CD14-positive monocyte (primary cell): ENCODE measurements around the gene MEGF6. TPM values are rescaled to one million over a fixed set of nuclear protein-coding genes. Genes with fewer than 3 reads are reported as not detected.
A peak's percentile ranks its signal among the peaks of the same experiment; 100 is the strongest.

Experiments used
- DNase-seq, 3 donors: peaks; one replicate each; pipeline ENCODE4 v3.0.0-alpha.2; 2011 to 2022
- H2AFZ ChIP-seq: 2 replicates; pipeline ENCODE4 v1.6.0; 2012; ENCODE audit warnings: mild to moderate bottlenecking, low read depth, low read length, inconsistent platforms; ENCODE audit not compliant: insufficient read depth, poor library complexity, severe bottlenecking
- H3K27ac ChIP-seq, 2 donors: 1 replicate in 1 of 2; 2 replicates in 1 of 2; pipeline ENCODE4 v1.5.1; 2012 to 2013; ENCODE audit warnings: low read length in 2 of 2, control low read depth in 1 of 2, inconsistent platforms in 1 of 2, low read depth in 1 of 2, mild to moderate bottlenecking in 1 of 2
- H3K27me3 ChIP-seq, 2 donors: one replicate each; pipeline versions ENCODE4 v1.6.0 to v1.6.1; 2011 to 2013; ENCODE audit warnings: low read length in 2 of 2; ENCODE audit not compliant: control insufficient read depth in 2 of 2, insufficient read depth in 2 of 2
- H3K36me3 ChIP-seq, 2 donors: replicated peaks in 1 of 2; 1 replicate in 1 of 2; 2 replicates in 1 of 2; pipeline versions ENCODE4 v1.5.1 to v1.6.1; 2012 to 2013; ENCODE audit warnings: low read length in 2 of 2, control low read depth in 1 of 2, inconsistent platforms in 1 of 2, mild to moderate bottlenecking in 1 of 2; ENCODE audit not compliant: insufficient read depth in 2 of 2, control insufficient read depth in 1 of 2
- H3K4me1 ChIP-seq, 2 donors: 1 replicate in 1 of 2; 2 replicates in 1 of 2; pipeline versions ENCODE4 v1.5.1 to v1.6.1; 2012 to 2013; ENCODE audit warnings: low read length in 2 of 2, control low read depth in 1 of 2, inconsistent platforms in 1 of 2, mild to moderate bottlenecking in 1 of 2, moderate library complexity in 1 of 2; ENCODE audit not compliant: insufficient read depth in 2 of 2, control insufficient read depth in 1 of 2
- H3K4me2 ChIP-seq: replicated peaks from 2 replicates; pipeline ENCODE3; 2012; ENCODE audit warnings: low read length, moderate library complexity, mild to moderate bottlenecking; ENCODE audit not compliant: poor library complexity, severe bottlenecking; ENCODE audit errors: extremely low read depth
- H3K4me3 ChIP-seq, 3 experiments: fragments of 200-600 bp in 1 of 3; sonication (generic) in 1 of 3; replicated peaks in 1 of 3; 1 replicate in 2 of 3; 2 replicates in 1 of 3; pipeline ENCODE4 v1.5.1; 2011 to 2013; ENCODE audit warnings: low read length in 3 of 3, mild to moderate bottlenecking in 3 of 3, control low read depth in 2 of 3, low read depth in 2 of 3, inconsistent platforms in 1 of 3, moderate library complexity in 1 of 3
- H3K79me2 ChIP-seq: 2 replicates; pipeline ENCODE4 v1.6.0; 2012; ENCODE audit warnings: mild to moderate bottlenecking, control low read depth, inconsistent platforms, low read length, moderate library complexity; ENCODE audit not compliant: insufficient read depth
- H3K9ac ChIP-seq: 2 replicates; pipeline ENCODE4 v1.6.0; 2017; ENCODE audit warnings: low read length, mild to moderate bottlenecking; ENCODE audit not compliant: insufficient read depth, poor library complexity, severe bottlenecking
- H3K9me3 ChIP-seq, 2 donors: replicated peaks in 1 of 2; 1 replicate in 1 of 2; 2 replicates in 1 of 2; pipeline versions ENCODE4 v1.5.1 to v1.6.1; 2012 to 2013; ENCODE audit warnings: low read length in 2 of 2, control low read depth in 1 of 2; ENCODE audit not compliant: control insufficient read depth in 1 of 2, insufficient read depth in 1 of 2
- H4K20me1 ChIP-seq: 2 replicates; pipeline ENCODE4 v1.6.0; 2012; ENCODE audit warnings: mild to moderate bottlenecking, low read length, control low read depth, moderate library complexity; ENCODE audit not compliant: insufficient read depth
- H3K27ac Mint-ChIP-seq, 7 donors: one replicate each; pipeline ENCODE4 v1.8.0; 2020; ENCODE audit warnings: mild to moderate bottlenecking in 7 of 7, mixed read lengths in 7 of 7, moderate library complexity in 6 of 7, inconsistent platforms in 2 of 7
- H3K27me3 Mint-ChIP-seq, 3 donors: one replicate each; pipeline ENCODE4 v1.8.0; 2021 to 2022; ENCODE audit warnings: low read depth in 3 of 3, mild to moderate bottlenecking in 3 of 3, mixed read lengths in 3 of 3, moderate library complexity in 3 of 3, inconsistent platforms in 1 of 3
- H3K36me3 Mint-ChIP-seq, 2 donors: one replicate each; pipeline ENCODE4 v1.8.0; 2020; ENCODE audit warnings: mixed read lengths in 2 of 2, inconsistent platforms in 1 of 2, mild to moderate bottlenecking in 1 of 2
- H3K4me1 Mint-ChIP-seq: one replicate; pipeline ENCODE4 v1.8.0; 2020; ENCODE audit warnings: mild to moderate bottlenecking, mixed read lengths
- H3K4me3 Mint-ChIP-seq, 2 donors: one replicate each; pipeline ENCODE4 v1.8.0; 2020; ENCODE audit warnings: mild to moderate bottlenecking in 2 of 2, mixed read lengths in 2 of 2, moderate library complexity in 1 of 2
- H3K9me3 Mint-ChIP-seq, 7 donors: one replicate each; pipeline ENCODE4 v1.8.0; 2020 to 2022; ENCODE audit warnings: mixed read lengths in 7 of 7, mild to moderate bottlenecking in 6 of 7, moderate library complexity in 6 of 7, inconsistent platforms in 2 of 7
- CTCF ChIP-seq: fragments of 200-600 bp; IDR thresholded peaks from one replicate; pipeline ENCODE4 v1.8.0; 2022; ENCODE audit warnings: antibody characterized with exemption, mild to moderate bottlenecking
- WGBS: methylation state at CpG from one replicate; pipeline ENCODE4 v1.1.5; 2013; ENCODE audit warnings: missing lambda C conversion rate; ENCODE audit not compliant: insufficient coverage; 5-methylcytosine and 5-hydroxymethylcytosine counted together
- intact Hi-C, 2 donors: fragments of 100-400 bp; cut with micrococcal nuclease; formaldehyde crosslinking; loops; one replicate each; pipeline versions ENCODE4 v1.15.0 to v1.15.1; 2023
- polyA plus RNA-seq, 3 donors: library from polyadenylated mRNA; depleted of rRNA in 1 of 3; unstranded in 2 of 3; stranded (reverse) in 1 of 3; fragments of 300-500 nt in 2 of 3; fragments of >200 nt in 1 of 3; fragmentation: Illumina TruSeq in 2 of 3; gene quantifications; 1 replicate in 2 of 3; 2 replicates in 1 of 3; pipeline ENCODE4 v1.2.3, GENCODE V29; 2012 to 2021

MEGF6 gene
- polyA plus RNA-seq, 3 donors = 0.39 to 3.8 (median 1.2) TPM

GRCh38 chr1:3651026-3651929 is 40.0 kb upstream of the MEGF6 start:
- Mint-ChIP-seq H3K4me3 (peak overlapping the region in 1 of 2 donors; percentile 77), H3K36me3 (peaks cover 18 to 19% of the 10 kb centered on the region in 2 donors), H3K4me1 (peaks cover 26% of the 10 kb centered on the region), H3K9me3 (peaks cover 0 to 15% (median 5%) of the 10 kb centered on the region in 7 donors), H3K27me3 (peaks cover 48 to 61% (median 55%) of the 10 kb centered on the region in 3 donors), H3K27ac (peak overlapping the region in 1 of 7 donors; percentile 23)
- H3K36me3 ChIP-seq = peaks cover 12 to 21% of the 10 kb centered on the region in 2 donors
- peak overlapping the region in 1 of 3 experiments; percentile 47 for H3K4me3 ChIP-seq
- no peak overlapping the region for H3K9ac ChIP-seq
- DNase-seq = no peak
- no peak overlapping the region for H3K27ac ChIP-seq
- peak overlapping the region; percentile 46 for H2AFZ ChIP-seq
- H4K20me1 ChIP-seq = peaks cover 8% of the 10 kb centered on the region
- H3K4me1 ChIP-seq = peaks cover 36 to 48% of the 10 kb centered on the region in 2 donors
- peak overlapping the region; percentile 87 for H3K4me2 ChIP-seq
- TF ChIP-seq CTCF = no peak
- peaks cover 36 to 57% of the 10 kb centered on the region in 2 donors for H3K27me3 ChIP-seq
- intact Hi-C loops = loop anchor here in 1 of 2 donors (10.0 kb wide), 1 partner anchor 244 kb away; no protein-coding TSS in a partner anchor
- peaks cover 0 to 9% of the 10 kb centered on the region in 2 donors for H3K9me3 ChIP-seq
- WGBS = 6% methylated on average over 81 of the region's 83 CpGs
- H3K79me2 ChIP-seq = peaks cover 9% of the 10 kb centered on the region

- peaks cover 0 to 15% (median 5%) of the 10 kb centered on the region in 7 donors for H3K9me3 Mint-ChIP-seq
- no peak overlapping the region for H3K27ac Mint-ChIP-seq
- Histone ChIP-seq H3K79me2 (peaks cover 9% of the 10 kb centered on the region), H4K20me1 (peaks cover 8% of the 10 kb centered on the region), H3K36me3 (peaks cover 20 to 29% of the 10 kb centered on the region in 2 donors), H3K9me3 (peaks cover 0 to 9% of the 10 kb centered on the region in 2 donors), H3K4me3 (peak overlapping the region in 2 of 3 experiments; percentile 71 to 91), H2AFZ (peak overlapping the region; percentile 87), H3K4me2 (peak overlapping the region; percentile 87), H3K4me1 (peaks cover 36 to 48% of the 10 kb centered on the region in 2 donors), H3K27me3 (peaks cover 36 to 49% of the 10 kb centered on the region in 2 donors), H3K27ac (no peak overlapping the region), H3K9ac (no peak overlapping the region)
- peaks cover 43 to 53% (median 47%) of the 10 kb centered on the region in 3 donors for H3K27me3 Mint-ChIP-seq
- no peak for DNase-seq
- H3K36me3 Mint-ChIP-seq = peaks cover 26 to 27% of the 10 kb centered on the region in 2 donors
- H3K4me3 Mint-ChIP-seq = peak overlapping the region; percentile 82 to 90
- TF ChIP-seq CTCF = no peak
- intact Hi-C loops = loop anchor here in 1 of 2 donors (10.0 kb wide), 1 partner anchor 244 kb away; no protein-coding TSS in a partner anchor
- WGBS = 3% methylated on average over 41 of the region's 50 CpGs
- peaks cover 26% of the 10 kb centered on the region for H3K4me1 Mint-ChIP-seq
Measured at GRCh38 chr1:3650248-3651025, 39.1 kb upstream of the MEGF6 start.
